ENCODE data around the gene FBXW11.

DNA sequence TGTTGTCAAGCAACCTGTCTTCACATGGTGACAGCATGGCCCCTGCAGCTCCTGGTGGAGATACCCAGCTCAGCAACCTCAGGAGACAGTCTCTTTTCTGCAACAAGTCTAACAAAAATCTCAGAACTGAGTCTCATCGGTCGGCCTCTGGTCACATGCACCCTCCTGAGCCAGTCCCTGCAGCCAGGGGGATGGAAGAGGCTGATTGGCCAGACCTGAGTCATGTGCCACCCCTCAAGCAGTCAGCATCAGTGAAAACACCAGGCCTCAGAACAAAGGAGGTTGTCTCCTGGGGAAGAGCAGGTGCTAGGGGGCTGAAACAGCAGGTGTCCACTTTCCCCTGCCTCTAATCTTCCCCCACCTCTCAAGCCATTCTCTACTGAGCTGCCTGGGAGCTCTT is 166.4 kb downstream of the FBXW11 start:
- TF ChIP-seq, protein P1, sequence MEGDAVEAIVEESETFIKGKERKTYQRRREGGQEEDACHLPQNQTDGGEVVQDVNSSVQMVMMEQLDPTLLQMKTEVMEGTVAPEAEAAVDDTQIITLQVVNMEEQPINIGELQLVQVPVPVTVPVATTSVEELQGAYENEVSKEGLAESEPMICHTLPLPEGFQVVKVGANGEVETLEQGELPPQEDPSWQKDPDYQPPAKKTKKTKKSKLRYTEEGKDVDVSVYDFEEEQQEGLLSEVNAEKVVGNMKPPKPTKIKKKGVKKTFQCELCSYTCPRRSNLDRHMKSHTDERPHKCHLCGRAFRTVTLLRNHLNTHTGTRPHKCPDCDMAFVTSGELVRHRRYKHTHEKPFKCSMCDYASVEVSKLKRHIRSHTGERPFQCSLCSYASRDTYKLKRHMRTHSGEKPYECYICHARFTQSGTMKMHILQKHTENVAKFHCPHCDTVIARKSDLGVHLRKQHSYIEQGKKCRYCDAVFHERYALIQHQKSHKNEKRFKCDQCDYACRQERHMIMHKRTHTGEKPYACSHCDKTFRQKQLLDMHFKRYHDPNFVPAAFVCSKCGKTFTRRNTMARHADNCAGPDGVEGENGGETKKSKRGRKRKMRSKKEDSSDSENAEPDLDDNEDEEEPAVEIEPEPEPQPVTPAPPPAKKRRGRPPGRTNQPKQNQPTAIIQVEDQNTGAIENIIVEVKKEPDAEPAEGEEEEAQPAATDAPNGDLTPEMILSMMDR (IDR thresholded peaks at IDR 0.05; ENCODE audit: poor library complexity, severe bottlenecking) = no peak
- TF ChIP-seq EP300 (conservative IDR thresholded peaks at IDR 0.05; ENCODE audit: poor library complexity, severe bottlenecking) = no peak
- no peak for TF ChIP-seq SMC3 (conservative IDR thresholded peaks at IDR 0.05; ENCODE audit: poor library complexity)
- no peak for TF ChIP-seq EZH2 (IDR thresholded peaks at IDR 0.05; ENCODE audit: borderline replicate concordance, insufficient read depth, low read length, poor library complexity, severe bottlenecking)
